Loucy (cell line): ENCODE measurements around the gene TUB.

ENCODE experiments used
- H2AFZ ChIP-seq: fragments of 200-600 bp; sonication (generic); 2 replicates; pipeline ENCODE4 v1.6.0; 2016; ENCODE audit warnings: antibody characterized with exemption, mild to moderate bottlenecking, low read length, moderate library complexity
- H3F3A ChIP-seq: fragments of 200-600 bp; 2 replicates; pipeline ENCODE4 v1.6.0; 2016; ENCODE audit warnings: antibody characterized with exemption, low read depth, mild to moderate bottlenecking
- H3K27me3 ChIP-seq: fragments of 200-600 bp; sonication (generic); 2 replicates; pipeline ENCODE4 v1.6.1; 2014; ENCODE audit warnings: low read length, mild to moderate bottlenecking; ENCODE audit not compliant: insufficient read depth, poor library complexity, severe bottlenecking
- H3K36me3 ChIP-seq: fragments of 200-600 bp; sonication (generic); 2 replicates; pipeline ENCODE4 v1.6.1; 2016; ENCODE audit warnings: low read length; ENCODE audit not compliant: insufficient read depth
- H3K4me1 ChIP-seq: fragments of 200-600 bp; sonication (generic); 2 replicates; pipeline ENCODE4 v1.5.1; 2014; ENCODE audit warnings: low read length, mild to moderate bottlenecking; ENCODE audit not compliant: insufficient read depth, poor library complexity, severe bottlenecking
- H3K4me2 ChIP-seq: fragments of 200-600 bp; sonication (generic); 2 replicates; pipeline ENCODE4 v1.6.0; 2014; ENCODE audit warnings: antibody characterized with exemption, low read length, low read depth, mild to moderate bottlenecking; ENCODE audit not compliant: poor library complexity, severe bottlenecking
- H3K4me3 ChIP-seq: fragments of 200-600 bp; sonication (generic); 2 replicates; pipeline ENCODE4 v1.5.1; 2014; ENCODE audit warnings: low read length, mild to moderate bottlenecking, mixed read lengths; ENCODE audit not compliant: poor library complexity, severe bottlenecking
- H3K79me2 ChIP-seq: fragments of 200-600 bp; sonication (generic); 2 replicates; pipeline ENCODE4 v1.6.1; 2014; ENCODE audit warnings: low read length; ENCODE audit not compliant: insufficient read depth
- H3K9ac ChIP-seq: fragments of 200-600 bp; sonication (generic); 2 replicates; pipeline ENCODE4 v1.6.0; 2014; ENCODE audit warnings: mild to moderate bottlenecking, low read depth, low read length, moderate library complexity; ENCODE audit not compliant: poor library complexity, severe bottlenecking
- H3K9me2 ChIP-seq: fragments of 200-600 bp; sonication (generic); replicated peaks from 2 replicates; pipeline ENCODE4 v1.6.1; 2016; ENCODE audit warnings: low read depth, low read length, mixed read lengths
- H3K9me3 ChIP-seq: fragments of 200-600 bp; sonication (generic); 2 replicates; pipeline ENCODE4 v1.6.1; 2014; ENCODE audit warnings: mild to moderate bottlenecking, antibody characterized with exemption, low read length, low read depth; ENCODE audit not compliant: insufficient read depth
- H4K20me1 ChIP-seq: fragments of 200-600 bp; sonication (generic); 2 replicates; pipeline ENCODE4 v1.6.0; 2014; ENCODE audit warnings: antibody characterized with exemption, low read length, mild to moderate bottlenecking; ENCODE audit not compliant: insufficient read depth, poor library complexity, severe bottlenecking
- EZH2phosphoT487 ChIP-seq: fragments of 200-600 bp; IDR thresholded peaks from 2 replicates; pipeline ENCODE4 v1.6.1; 2018; ENCODE audit warnings: antibody characterized with exemption, mild to moderate bottlenecking, moderate library complexity, borderline replicate concordance
- TF ChIP-seq, protein P1 (sequence below): fragments of 200-600 bp; sonication (generic); conservative IDR thresholded peaks from 2 replicates; pipeline ENCODE4 v1.5.1; 2014; ENCODE audit warnings: mild to moderate bottlenecking, antibody characterized with exemption, low read length

The TUB gene

DNA sequence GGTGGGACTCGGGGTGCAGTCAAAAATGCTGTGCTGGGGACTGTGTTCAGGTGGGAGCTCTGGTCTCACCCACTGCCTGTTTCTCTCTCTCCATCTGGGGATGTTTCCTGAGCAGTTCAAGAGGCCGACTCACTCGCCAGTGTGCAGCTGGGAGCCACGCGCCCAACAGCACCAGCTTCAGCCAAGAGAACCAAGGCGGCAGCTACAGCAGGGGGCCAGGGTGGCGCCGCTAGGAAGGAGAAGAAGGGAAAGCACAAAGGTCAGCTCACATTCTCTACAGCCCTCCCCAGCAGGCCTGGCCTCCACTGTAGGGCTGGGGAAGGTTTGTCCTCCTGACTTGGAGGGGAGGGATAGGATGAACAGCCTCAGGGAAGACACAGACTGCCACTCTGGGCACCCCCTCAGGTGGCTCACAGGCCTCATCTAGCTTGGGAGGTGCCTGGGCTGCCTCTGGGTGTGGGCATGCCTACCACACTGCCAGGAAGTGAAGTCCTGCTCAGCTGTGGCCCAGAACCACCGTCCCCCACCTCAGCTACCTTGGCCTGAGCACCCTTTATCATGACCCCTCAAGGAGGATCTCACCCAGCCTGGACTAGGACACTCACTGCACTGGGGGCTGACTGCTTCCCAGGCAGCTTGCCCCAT is 13.0 kb downstream of the TUB start:
- H3K36me3 ChIP-seq: no peaks in the 10 kb centered on the region
- no peak overlapping the region for H3K9ac ChIP-seq
- H3F3A ChIP-seq: no peaks in the 10 kb centered on the region
- no peak overlapping the region for H2AFZ ChIP-seq
- H3K9me3 ChIP-seq: no peaks in the 10 kb centered on the region
- H3K79me2 ChIP-seq: no peaks in the 10 kb centered on the region
- H3K9me2 ChIP-seq: no peaks in the 10 kb centered on the region
- no peak for TF ChIP-seq EZH2phosphoT487
- TF ChIP-seq, protein P1, sequence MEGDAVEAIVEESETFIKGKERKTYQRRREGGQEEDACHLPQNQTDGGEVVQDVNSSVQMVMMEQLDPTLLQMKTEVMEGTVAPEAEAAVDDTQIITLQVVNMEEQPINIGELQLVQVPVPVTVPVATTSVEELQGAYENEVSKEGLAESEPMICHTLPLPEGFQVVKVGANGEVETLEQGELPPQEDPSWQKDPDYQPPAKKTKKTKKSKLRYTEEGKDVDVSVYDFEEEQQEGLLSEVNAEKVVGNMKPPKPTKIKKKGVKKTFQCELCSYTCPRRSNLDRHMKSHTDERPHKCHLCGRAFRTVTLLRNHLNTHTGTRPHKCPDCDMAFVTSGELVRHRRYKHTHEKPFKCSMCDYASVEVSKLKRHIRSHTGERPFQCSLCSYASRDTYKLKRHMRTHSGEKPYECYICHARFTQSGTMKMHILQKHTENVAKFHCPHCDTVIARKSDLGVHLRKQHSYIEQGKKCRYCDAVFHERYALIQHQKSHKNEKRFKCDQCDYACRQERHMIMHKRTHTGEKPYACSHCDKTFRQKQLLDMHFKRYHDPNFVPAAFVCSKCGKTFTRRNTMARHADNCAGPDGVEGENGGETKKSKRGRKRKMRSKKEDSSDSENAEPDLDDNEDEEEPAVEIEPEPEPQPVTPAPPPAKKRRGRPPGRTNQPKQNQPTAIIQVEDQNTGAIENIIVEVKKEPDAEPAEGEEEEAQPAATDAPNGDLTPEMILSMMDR: no peak
- H3K4me2 ChIP-seq: no peak overlapping the region
- H4K20me1 ChIP-seq: no peaks in the 10 kb centered on the region
- H3K27me3 ChIP-seq: no peaks in the 10 kb centered on the region
- no peak overlapping the region for H3K4me3 ChIP-seq
- H3K4me1 ChIP-seq: no peaks in the 10 kb centered on the region

DNA sequence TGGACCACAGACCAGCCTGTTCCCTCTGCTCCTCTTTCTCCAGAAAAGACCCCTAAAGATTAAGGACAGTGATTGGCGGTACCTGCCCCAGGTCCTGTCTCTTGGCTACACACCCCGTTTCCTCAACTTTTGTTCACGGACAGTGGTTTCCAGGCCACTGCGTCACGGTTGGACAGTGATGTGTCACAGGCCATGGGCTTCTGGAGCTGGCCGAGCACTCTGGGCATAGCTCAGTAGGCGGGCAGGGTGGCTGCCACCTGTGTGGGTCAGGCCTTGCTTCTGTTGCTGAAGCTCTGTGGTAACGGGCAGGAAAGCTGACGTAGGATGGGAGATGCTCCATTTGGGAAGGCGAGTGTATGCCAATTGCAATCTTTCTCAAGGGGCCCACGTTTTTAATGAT is 13.6 kb downstream of the TUB start:
- no peaks in the 10 kb centered on the region for H3K27me3 ChIP-seq
- H3K9ac ChIP-seq: no peak overlapping the region
- H3K4me1 ChIP-seq: no peaks in the 10 kb centered on the region
- H3K9me3 ChIP-seq: no peaks in the 10 kb centered on the region
- H3F3A ChIP-seq: no peaks in the 10 kb centered on the region
- H3K9me2 ChIP-seq: no peaks in the 10 kb centered on the region
- no peak overlapping the region for H2AFZ ChIP-seq
- no peak overlapping the region for H3K4me3 ChIP-seq
- H3K36me3 ChIP-seq: no peaks in the 10 kb centered on the region
- H3K4me2 ChIP-seq: no peak overlapping the region
- H3K79me2 ChIP-seq: no peaks in the 10 kb centered on the region
- TF ChIP-seq EZH2phosphoT487: no peak
- TF ChIP-seq, protein P1: no peak
- H4K20me1 ChIP-seq: no peaks in the 10 kb centered on the region

DNA sequence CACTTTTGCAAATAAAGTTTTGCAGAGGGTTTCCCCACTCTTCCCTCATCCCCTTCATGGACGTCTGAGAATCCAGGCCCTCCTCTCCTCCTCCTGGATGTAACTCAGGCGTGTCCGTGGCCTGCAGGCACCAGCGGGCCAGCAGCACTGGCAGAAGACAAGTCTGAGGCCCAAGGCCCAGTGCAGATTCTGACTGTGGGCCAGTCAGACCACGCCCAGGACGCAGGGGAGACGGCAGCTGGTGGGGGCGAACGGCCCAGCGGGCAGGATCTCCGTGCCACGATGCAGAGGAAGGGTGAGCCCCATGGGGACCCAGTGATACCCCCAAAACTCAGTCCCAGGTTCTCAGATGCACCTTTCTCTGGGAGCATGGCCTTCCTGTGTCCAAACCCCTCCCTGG is 14.4 kb downstream of the TUB start:
- Histone ChIP-seq H3K9me3 (no peaks in the 10 kb centered on the region), H3K9me2 (no peaks in the 10 kb centered on the region), H3F3A (no peaks in the 10 kb centered on the region), H3K79me2 (no peaks in the 10 kb centered on the region), H3K4me2 (no peak overlapping the region), H3K27me3 (no peaks in the 10 kb centered on the region), H3K4me3 (no peak overlapping the region), H3K36me3 (no peaks in the 10 kb centered on the region), H2AFZ (no peak overlapping the region), H3K4me1 (no peaks in the 10 kb centered on the region), H3K9ac (no peak overlapping the region), H4K20me1 (no peaks in the 10 kb centered on the region)
- no peak for TF ChIP-seq EZH2phosphoT487
- TF ChIP-seq, protein P1: no peak
